OCI-LY3 (cell line): ENCODE data around the gene SRXN1.

Experiments
- H2AFZ ChIP-seq: fragments of 200-600, 300-600 bp; shearing (Covaris generic); 2 replicates; pipeline ENCODE4 v1.6.0; 2014; ENCODE audit warnings: antibody characterized with exemption, low read depth, low read length
- H3K27ac ChIP-seq: fragments of 200-600, 300-600 bp; sonication (generic); 2 replicates; pipeline ENCODE4 v1.5.1; 2014; ENCODE audit warnings: mild to moderate bottlenecking, low read length, moderate library complexity, mixed read lengths
- H3K27me3 ChIP-seq: fragments of 200-600, 300-600 bp; sonication (generic); 2 replicates; pipeline ENCODE4 v1.6.1; 2014; ENCODE audit warnings: low read depth, low read length, mixed read lengths
- H3K36me3 ChIP-seq: fragments of 200-600, 300-600 bp; sonication (generic); replicated peaks from 2 replicates; pipeline ENCODE3; 2014; ENCODE audit warnings: low read depth, low read length, mixed read lengths
- H3K4me1 ChIP-seq: fragments of 300-600, 200-600 bp; sonication (generic); 2 replicates; pipeline ENCODE4 v1.6.1; 2014; ENCODE audit warnings: low read length, mixed read lengths
- H3K4me2 ChIP-seq: fragments of 200-600, 300-600 bp; sonication (generic); 2 replicates; pipeline ENCODE4 v1.6.1; 2014; ENCODE audit warnings: low read length, mixed read lengths
- H3K4me3 ChIP-seq: fragments of 300-600, 200-600 bp; sonication (generic); 2 replicates; pipeline ENCODE4 v1.5.1; 2014; ENCODE audit warnings: antibody characterized with exemption, mild to moderate bottlenecking, low read length, moderate library complexity
- H3K79me2 ChIP-seq: fragments of 300-600, 200-600 bp; shearing (Covaris generic); 2 replicates; pipeline ENCODE4 v1.6.1; 2014; ENCODE audit warnings: mild to moderate bottlenecking, low read length, mixed read lengths
- H3K9ac ChIP-seq: fragments of 300-600, 200-600 bp; shearing (Covaris generic); 2 replicates; pipeline ENCODE4 v1.6.0; 2014; ENCODE audit warnings: mild to moderate bottlenecking, low read length, moderate library complexity
- H3K9me3 ChIP-seq: fragments of 200-600, 300-600 bp; shearing (Covaris generic); 2 replicates; pipeline ENCODE4 v1.6.1; 2014; ENCODE audit warnings: low read length, mixed read lengths; ENCODE audit not compliant: insufficient read depth
- H4K20me1 ChIP-seq: fragments of 200-600, 300-600 bp; sonication (generic); 2 replicates; pipeline ENCODE4 v1.6.1; 2016; ENCODE audit warnings: low read length, mixed read lengths; ENCODE audit not compliant: insufficient read depth
- CTCF ChIP-seq: fragments of 200-600, 300-600 bp; sonication (generic); IDR thresholded peaks from 2 replicates; pipeline ENCODE4 v1.5.1; 2014; ENCODE audit warnings: antibody characterized with exemption, low read length, low read depth
- EZH2phosphoT487 ChIP-seq: fragments of 200-600 bp; shearing (Covaris generic); IDR thresholded peaks from 2 replicates; pipeline ENCODE4 v1.6.1; 2018; ENCODE audit warnings: antibody characterized with exemption, mixed run types, low read depth

SRXN1 gene

GRCh38 chr20:677957-678356 lies 25.0 kb upstream of the SRXN1 start:
- TF ChIP-seq EZH2phosphoT487 (no peak), CTCF (no peak)
- Histone ChIP-seq H3K36me3 (no peaks in the 10 kb centered on the region), H3K9ac (no peak overlapping the region), H4K20me1 (no peaks in the 10 kb centered on the region), H3K9me3 (no peaks in the 10 kb centered on the region), H2AFZ (no peak overlapping the region), H3K4me3 (no peak overlapping the region), H3K4me2 (no peak overlapping the region), H3K27ac (no peak overlapping the region), H3K79me2 (peaks cover 11% of the 10 kb centered on the region), H3K4me1 (peaks cover 92% of the 10 kb centered on the region), H3K27me3 (no peaks in the 10 kb centered on the region)

GRCh38 chr20:676967-677366 lies 24.0 kb upstream of the SRXN1 start:
- peaks cover 97% of the 10 kb centered on the region for H3K4me1 ChIP-seq
- TF ChIP-seq EZH2phosphoT487 (no peak), CTCF (no peak)
- H3K36me3 ChIP-seq, result no peaks in the 10 kb centered on the region

GRCh38 chr20:676315-676937 lies 23.4 kb upstream of the SRXN1 start:
- peak overlapping the region; percentile 71 for H3K4me3 ChIP-seq
- H3K9ac ChIP-seq, result peak overlapping the region; percentile 81
- H3K36me3 ChIP-seq, result no peaks in the 10 kb centered on the region
- no peak overlapping the region for H2AFZ ChIP-seq
- H3K79me2 ChIP-seq, result peaks cover 14% of the 10 kb centered on the region
- H3K9me3 ChIP-seq, result no peaks in the 10 kb centered on the region
- no peak for TF ChIP-seq EZH2phosphoT487
- peak; percentile 17; the same call in 1 of the 2 replicates for TF ChIP-seq CTCF
- H3K27ac ChIP-seq, result peak overlapping the region; percentile 94
- H3K4me2 ChIP-seq, result peak overlapping the region; percentile 94
- H4K20me1 ChIP-seq, result no peaks in the 10 kb centered on the region
- H3K4me1 ChIP-seq, result peaks cover 97% of the 10 kb centered on the region
- no peaks in the 10 kb centered on the region for H3K27me3 ChIP-seq

More at GRCh38 chr20:676967-677366, 24.0 kb upstream of the SRXN1 start:
- Histone ChIP-seq H3K9me3 (no peaks in the 10 kb centered on the region), H3K27me3 (no peaks in the 10 kb centered on the region), H2AFZ (no peak overlapping the region), H4K20me1 (no peaks in the 10 kb centered on the region), H3K27ac (peak overlapping the region; percentile 94), H3K4me2 (peak overlapping the region; percentile 94), H3K9ac (peak overlapping the region; percentile 81; the same call in 1 of the 2 replicates), H3K4me3 (peak overlapping the region; percentile 71), H3K79me2 (peaks cover 14% of the 10 kb centered on the region)

GRCh38 chr20:675453-676314 lies 22.7 kb upstream of the SRXN1 start, which contains the start of gene SCRT2:
Gene SCRT2 (minus strand): TSS chr20:675802. CDS start chr20:675601, 201 bp downstream.
- Histone ChIP-seq H3K9ac (peak within 1 kb of the TSS; percentile 81), H4K20me1 (no peaks in the 10 kb centered on the region), H3K4me1 (peaks cover 94% of the 10 kb centered on the region), H3K79me2 (peaks cover 14% of the 10 kb centered on the region), H2AFZ (0 out of 2 replicates have a peak within 1 kb of the TSS, but pooled peaks have one; percentile 0), H3K9me3 (no peaks in the 10 kb centered on the region), H3K27me3 (no peaks in the 10 kb centered on the region), H3K4me2 (peak within 1 kb of the TSS; percentile 94), H3K4me3 (peak within 1 kb of the TSS; percentile 71), H3K27ac (peak within 1 kb of the TSS; percentile 94), H3K36me3 (no peaks in the 10 kb centered on the region)
- TF ChIP-seq EZH2phosphoT487, result no peak
- no peak for TF ChIP-seq CTCF
